ENCODE data around the gene TRMT1.
"Not testable (repeated sequence)": the region's sequence is repeated elsewhere in the genome, so short reads cannot be mapped to it uniquely, and the experiment has no call there.

TRMT1 gene

GRCh38 chr19:13150187-13150930, 33.8 kb upstream of the TRMT1 start, which contains the start of the genes IER2 and STX10:
Gene IER2 (plus strand): TSS chr19:13150411. CDS start chr19:13153187, 2,776 bp downstream.
Gene STX10 (minus strand): TSS chr19:13150375. CDS start chr19:13150173, 202 bp downstream.
- DNase-seq (ENCODE audit: low read depth, low spot score): no peak

GRCh38 chr19:13149628-13150186, 33.2 kb upstream of the TRMT1 start:
- DNase-seq (ENCODE audit: low read depth, low spot score): no peak

GRCh38 chr19:13149173-13149627, 32.7 kb upstream of the TRMT1 start:
- DNase-seq (ENCODE audit: low read depth, low spot score): not testable (repeated sequence)

DNA sequence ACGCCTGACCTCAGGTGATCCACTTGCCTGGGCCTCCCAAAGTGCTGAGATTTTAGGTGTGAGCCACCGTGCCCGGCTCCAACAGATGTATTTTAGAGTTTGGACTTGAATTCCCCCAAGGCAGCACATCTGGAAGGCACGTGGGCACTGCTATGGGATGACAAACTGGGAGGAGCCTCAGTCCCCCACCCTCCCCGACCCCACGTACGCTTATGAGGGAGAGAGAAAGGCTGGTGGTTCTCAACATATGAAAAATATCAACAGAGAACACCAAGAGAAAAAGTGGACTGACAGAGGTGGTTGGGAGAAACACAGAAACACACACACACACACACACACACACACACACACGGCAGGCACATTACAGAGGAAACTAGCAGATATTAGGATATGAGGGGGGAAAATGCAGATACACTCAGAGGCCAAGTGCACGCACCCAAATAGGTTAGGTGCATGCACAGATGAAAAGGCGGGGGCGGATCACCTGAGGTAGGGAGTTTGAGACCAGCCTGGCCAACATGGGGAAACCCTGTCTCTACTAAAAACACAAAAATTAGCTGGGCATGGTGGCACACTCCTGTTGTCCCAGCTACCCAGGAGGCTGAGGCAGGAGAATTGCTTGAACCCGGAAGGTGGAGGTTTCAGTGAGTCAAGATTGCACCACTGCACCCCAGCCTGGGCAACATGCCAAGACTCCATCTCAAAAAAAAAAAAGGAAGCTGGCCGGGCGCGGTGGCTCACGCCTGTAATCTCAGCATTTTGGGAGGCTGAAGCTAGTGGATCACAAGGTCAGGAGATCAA, 30.4 kb upstream of the TRMT1 start:
- no peak for DNase-seq (ENCODE audit: low read depth, low spot score)

DNA sequence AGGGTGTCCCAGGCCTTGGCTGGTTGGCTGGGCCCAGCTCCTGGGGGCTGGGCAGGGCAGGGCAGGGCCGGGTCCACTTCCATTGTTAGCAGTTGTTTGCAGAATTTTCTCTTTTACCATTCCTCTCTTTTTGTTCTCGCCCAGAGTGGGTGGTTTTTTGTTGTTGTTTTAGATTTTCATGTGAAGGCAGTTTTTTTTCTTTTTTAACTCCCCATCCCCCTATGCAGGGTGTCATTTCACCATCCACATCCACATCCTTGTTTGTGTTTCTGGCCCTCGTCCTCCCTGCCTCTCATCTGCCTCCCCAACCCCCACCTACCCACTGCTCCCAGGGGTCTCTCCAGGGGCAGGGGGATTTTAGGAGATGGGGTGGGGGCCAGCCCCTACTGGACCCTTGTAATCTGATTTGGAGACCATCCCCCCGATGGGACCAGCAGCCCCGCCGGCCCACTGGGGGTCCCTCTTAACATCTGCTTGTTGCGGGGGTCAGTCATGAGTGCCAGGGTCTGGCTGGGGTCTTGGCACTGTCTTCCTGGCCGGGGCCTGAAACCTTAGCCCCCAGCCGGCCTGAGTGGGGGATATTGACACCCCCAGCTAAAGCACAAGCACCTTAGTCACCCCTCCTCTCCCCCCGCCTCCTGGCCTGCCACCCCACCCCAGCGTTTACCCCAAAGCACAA, 23.2 kb upstream of the TRMT1 start:
- DNase-seq (ENCODE audit: low read depth, low spot score): no peak

DNA sequence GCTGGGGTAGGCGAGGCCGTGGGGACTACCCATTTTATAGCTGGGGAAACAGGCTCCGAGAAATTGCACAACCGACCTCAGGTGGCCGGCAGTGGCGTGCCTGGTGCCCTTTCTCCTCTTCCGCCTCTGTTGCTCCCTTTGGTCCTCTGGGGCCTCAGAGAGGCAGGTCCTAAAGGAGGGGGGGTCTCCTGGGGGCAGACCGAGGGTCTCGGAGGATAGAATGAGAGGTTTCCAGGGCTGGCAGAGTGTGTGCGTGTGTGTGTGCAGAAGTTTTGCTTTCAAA, 22.3 kb upstream of the TRMT1 start:
- DNase-seq (ENCODE audit: low read depth, low spot score): no peak

GRCh38 chr19:13138171-13138915, 21.8 kb upstream of the TRMT1 start:
- DNase-seq (ENCODE audit: low read depth, low spot score): no peak

DNA sequence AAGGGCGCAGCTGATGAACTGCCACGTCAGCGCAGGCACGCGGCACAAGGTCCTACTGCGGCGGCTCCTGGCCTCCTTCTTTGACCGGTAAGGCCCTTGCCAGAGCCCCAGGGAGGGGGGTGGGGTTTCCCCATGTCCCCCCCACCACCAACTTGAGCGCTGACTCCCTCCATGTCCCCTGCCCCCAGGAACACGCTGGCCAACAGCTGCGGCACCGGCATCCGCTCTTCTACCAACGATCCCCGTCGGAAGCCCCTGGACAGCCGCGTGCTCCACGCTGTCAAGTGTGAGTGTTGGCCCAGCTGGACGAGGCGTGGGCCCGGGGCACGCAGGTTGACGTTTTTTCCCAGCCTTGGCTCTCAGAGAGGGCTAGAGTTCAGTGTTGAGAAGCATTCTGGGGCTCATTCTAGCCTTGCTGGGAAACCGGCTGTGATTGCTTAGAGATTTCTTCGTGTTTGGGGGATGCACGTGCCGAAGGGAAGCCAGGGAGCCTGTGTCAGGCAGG, 20.8 kb upstream of the TRMT1 start:
- DNase-seq (ENCODE audit: low read depth, low spot score): no peak

- DNase-seq (ENCODE audit: low read depth, low spot score): no peak
These were observed 18.8 kb upstream of the TRMT1 start for GRCh38 chr19:13135068-13136062.

DNA sequence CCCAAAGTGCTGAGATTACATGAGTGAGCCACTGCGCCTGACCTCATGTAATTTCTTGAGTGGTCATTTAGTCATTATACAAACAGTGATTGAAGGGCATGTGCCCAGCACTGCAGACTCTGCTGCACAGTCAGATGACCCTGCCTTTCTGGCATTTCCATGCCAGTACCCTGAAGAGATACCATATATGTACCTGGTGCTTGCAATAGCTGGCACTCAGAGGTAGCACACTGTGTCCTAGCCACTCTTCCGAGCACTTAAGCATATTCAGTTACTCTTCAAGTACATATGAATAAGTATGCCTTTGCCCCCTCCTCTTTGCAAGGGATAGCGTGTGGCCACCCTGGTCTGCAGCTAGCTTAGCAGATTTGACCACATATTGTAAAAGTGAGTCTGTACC, 18.1 kb upstream of the TRMT1 start:
- DNase-seq (ENCODE audit: low read depth, low spot score): no peak

- no peak for DNase-seq (ENCODE audit: low read depth, low spot score)
These were observed 16.8 kb upstream of the TRMT1 start for GRCh38 chr19:13133241-13133870.

DNA sequence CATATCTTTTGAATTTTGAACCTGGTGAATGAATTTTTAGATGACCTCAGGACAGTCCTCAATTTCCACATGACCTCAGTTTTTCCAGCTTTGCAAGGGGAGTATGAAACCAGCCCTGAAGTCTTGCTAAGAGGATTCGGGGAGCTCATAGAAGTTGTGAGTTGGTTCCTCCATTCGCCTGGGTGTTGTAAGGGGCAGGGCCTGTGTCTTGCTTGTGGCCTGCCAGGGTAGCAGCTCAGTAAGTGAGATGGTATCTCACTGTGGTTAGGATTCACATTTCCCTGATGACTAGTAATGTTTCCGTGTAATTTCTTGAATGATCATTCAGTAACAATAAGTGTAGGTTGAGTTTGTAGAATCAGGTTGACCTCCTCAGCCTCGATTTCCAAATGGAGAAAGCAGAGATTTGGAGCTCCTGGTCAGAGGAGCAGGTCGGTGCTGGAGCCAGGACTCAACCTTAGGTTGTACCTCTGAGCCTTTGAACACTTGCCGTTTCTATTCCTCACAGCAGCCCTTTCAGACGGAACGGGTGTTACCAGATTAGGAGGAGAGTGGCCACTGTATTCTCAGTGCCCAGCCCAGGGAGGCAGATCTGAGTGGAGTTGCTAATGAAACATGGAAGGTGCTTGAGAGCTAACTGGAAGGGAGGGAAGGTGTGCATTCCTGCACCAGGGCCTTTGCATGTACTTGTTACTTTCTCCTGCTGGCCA, 16.1 kb upstream of the TRMT1 start:
- DNase-seq (ENCODE audit: low read depth, low spot score): no peak

DNA sequence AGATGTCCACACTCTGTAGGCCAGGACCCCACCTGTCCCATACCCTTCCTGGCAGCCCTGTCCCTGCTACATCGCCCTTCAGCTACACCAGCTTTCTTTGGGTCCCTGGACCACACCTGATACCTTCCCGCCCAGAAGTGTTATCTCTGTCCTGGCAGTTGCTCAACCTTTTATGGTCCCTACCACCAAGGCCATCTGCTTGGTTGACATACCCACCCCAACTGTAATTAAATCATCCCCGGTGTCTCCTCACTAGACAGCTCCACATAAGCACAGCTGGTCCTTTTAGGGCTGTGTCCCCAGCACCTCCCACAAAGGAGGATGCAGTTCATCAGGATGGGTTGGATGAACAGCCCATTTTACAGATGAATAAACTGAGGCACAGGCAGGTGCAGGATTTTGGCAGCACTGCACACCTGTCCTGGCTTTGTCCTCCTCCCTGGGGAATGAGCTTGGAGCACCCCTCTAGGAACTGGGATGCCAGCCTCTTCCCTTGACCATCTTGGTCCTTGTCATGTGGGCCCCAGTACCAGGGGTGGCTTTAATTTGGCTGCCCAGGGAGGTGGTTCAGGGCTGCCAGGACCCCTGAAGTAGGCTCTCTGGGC, 14.4 kb upstream of the TRMT1 start:
- DNase-seq (ENCODE audit: low read depth, low spot score): no peak

- no peak for DNase-seq (ENCODE audit: low read depth, low spot score)
These were observed 12.8 kb upstream of the TRMT1 start for GRCh38 chr19:13129384-13129783.

DNA sequence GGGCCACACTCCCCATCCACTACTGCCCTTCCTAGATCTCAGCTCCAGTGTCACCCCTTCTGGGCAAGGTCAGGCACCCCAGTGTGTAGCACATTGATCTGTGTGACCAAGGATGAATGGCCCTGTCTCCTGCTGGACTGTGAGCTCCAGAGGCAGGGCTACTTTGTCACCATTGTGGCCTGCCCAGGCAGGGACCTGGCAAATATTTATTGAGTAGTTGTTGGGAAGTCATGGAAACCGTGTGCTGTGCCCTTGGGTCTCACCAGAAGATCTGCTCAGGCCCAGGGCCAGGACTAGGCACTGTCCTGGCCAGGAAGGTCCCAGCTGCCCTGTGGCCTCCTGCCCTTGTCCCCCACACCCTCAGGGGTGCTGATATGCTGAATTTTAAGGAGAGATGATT, 12.0 kb upstream of the TRMT1 start:
- DNase-seq (ENCODE audit: low read depth, low spot score): no peak

GRCh38 chr19:13127811-13128575, 11.5 kb upstream of the TRMT1 start:
- DNase-seq (ENCODE audit: low read depth, low spot score): no peak

GRCh38 chr19:13127051-13127450, 10.5 kb upstream of the TRMT1 start:
- no peak for DNase-seq (ENCODE audit: low read depth, low spot score)
